GM21717 (cell line): ENCODE results near the gene PRDX5.

ENCODE experiments used
- ATAC-seq: cut with Tn5 transposase; IDR thresholded peaks from one replicate; pipeline ENCODE4 v1.9.1; 2021; ENCODE audit warnings: mild to moderate bottlenecking, moderate library complexity; ENCODE audit not compliant: unreplicated experiment

PRDX5 gene

GRCh38 chr11:64317961-64318765 lies at the start of gene PRDX5:
TSS of gene PRDX5 (plus strand) at chr11:64318121. CDS start at chr11:64318216, 95 bp downstream.
- ATAC-seq: peak; percentile 48

GRCh38 chr11:64268893-64269539 lies 48.9 kb upstream of the PRDX5 start:
- peak; percentile 16 for ATAC-seq

GRCh38 chr11:64269540-64270220 lies 48.2 kb upstream of the PRDX5 start:
- ATAC-seq: peak; percentile 55

DNA sequence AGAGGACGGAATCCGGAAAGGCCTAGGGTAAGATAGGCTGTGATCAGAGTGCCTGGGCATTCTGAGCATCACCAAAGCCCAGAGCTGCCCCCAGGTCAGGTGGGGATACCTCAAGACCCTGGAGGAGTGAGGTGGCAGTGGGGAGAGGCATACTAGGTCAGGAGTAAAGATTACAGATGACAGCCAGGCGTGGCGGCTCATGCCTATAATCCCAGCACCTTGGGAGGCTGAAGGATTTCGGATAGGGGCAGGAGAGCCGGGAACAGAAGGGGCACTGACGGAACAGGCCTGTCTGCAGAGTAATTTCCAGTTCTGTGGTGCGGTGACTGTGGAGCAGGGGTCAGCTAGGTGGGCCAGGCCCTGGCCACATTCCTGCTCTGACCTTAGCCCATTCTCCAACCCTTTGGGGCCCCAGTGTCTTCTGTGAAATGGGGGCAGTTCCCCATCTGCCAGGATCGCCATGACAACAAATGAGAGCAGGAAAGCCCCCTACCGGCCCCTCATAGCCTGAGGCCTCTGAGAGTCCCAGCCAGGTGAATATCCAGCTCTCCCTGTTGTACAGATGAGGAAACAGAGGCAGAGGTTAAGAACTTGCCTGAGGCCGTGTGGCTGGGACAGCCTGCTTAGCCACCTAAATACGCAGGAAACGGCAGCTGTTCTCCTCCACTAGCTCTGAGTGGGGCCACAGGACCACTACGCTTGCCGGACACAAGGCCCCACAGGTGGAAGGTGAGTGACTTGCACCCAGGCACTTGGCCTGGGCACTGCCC lies 42.7 kb upstream of the PRDX5 start:
- no peak for ATAC-seq

GRCh38 chr11:64275841-64276240 lies 42.1 kb upstream of the PRDX5 start:
- no peak for ATAC-seq

DNA sequence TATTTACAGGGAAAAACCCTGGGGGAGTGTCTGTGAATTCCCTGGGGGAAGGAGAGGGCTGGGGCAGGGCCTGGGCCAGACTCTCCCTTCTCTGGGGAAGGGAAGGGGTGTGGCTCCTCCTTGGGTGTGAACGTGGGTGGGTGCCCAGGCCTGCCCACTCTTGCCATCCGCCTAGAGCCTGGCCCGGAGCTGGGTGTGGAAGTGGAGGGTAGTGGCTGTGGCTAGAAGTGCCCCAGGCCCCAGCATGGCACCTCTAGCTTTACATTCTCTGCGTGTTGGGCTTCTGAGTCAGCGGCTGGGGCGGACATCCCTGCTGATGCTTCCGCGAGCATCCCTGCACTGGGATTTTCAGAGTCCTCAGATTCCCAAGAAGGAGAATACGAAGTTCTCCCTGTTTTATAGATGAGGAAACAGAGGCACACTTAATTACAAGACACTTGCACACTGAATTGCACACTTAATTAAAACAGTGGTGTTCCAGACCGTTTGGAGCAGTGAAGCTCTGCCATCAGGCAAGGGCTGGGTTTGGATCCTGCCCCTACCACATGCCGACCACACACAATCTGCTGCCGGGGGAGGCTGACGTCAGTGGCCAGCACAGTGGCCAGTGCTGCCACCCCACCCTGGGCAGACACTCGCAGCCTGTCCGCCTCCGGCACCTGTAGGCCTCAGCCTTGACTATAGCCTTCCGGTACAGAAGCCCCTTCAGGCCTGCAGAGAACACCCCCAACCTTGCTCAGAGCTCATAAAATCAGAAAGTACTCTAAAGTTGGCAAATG lies 41.1 kb upstream of the PRDX5 start:
- no peak for ATAC-seq

- ATAC-seq: no peak
These were observed 39.2 kb upstream of the PRDX5 start for GRCh38 chr11:64278576-64279190.

- ATAC-seq: no peak
These were observed 35.8 kb upstream of the PRDX5 start for GRCh38 chr11:64281957-64282770.

- no peak for ATAC-seq
These were observed 34.8 kb upstream of the PRDX5 start for GRCh38 chr11:64283092-64283491.

DNA sequence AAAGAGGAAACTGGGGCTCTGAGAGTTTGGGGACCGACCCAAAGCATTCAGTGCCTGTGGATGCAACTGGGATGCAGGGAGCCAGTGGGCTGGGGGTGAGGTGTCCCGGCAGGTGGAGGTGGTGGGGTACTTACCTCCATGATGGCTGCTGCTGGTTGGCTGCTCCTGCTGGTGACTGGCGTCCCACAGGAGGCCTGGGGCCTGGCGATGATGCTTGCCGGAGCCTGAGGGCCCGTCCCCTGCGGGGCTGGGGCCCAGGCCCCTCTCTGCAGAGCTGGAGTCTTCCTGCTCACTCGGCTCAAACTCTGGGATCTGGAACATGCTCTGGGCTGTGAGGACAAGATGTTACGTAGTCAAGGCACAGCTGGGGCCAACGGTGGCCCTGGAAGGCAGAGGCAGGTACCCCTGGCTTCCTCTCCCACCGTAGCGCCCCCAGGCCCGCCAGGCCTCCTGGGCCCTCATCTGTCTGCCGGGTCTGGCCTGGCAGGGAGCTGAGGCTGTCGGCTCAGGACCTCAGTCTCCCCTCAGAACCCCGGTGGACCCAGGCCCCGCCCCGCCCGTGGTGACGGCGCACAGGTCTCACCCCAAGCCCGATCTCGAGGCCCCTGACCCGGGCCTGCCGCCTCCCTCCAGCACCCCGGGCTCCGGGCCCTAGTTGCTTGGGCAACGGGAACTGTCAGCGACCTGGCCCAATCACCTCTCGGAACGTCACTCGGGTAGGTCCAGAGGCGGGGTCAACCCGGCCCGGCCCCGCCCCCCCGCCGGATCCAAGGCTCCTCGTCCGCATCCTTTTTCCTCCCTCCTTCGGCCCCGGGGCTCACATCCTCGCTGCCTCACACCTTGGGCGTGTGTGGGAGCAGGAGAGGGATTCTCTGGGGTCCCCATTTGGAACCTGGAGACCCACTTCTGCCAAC lies 33.6 kb upstream of the PRDX5 start, which contains the start of gene BAD:
Gene BAD (minus strand): TSS at position 618 of the 914 bp plus-strand sequence. CDS start 297 bp downstream, at position 321.
- peak; percentile 72 for ATAC-seq

DNA sequence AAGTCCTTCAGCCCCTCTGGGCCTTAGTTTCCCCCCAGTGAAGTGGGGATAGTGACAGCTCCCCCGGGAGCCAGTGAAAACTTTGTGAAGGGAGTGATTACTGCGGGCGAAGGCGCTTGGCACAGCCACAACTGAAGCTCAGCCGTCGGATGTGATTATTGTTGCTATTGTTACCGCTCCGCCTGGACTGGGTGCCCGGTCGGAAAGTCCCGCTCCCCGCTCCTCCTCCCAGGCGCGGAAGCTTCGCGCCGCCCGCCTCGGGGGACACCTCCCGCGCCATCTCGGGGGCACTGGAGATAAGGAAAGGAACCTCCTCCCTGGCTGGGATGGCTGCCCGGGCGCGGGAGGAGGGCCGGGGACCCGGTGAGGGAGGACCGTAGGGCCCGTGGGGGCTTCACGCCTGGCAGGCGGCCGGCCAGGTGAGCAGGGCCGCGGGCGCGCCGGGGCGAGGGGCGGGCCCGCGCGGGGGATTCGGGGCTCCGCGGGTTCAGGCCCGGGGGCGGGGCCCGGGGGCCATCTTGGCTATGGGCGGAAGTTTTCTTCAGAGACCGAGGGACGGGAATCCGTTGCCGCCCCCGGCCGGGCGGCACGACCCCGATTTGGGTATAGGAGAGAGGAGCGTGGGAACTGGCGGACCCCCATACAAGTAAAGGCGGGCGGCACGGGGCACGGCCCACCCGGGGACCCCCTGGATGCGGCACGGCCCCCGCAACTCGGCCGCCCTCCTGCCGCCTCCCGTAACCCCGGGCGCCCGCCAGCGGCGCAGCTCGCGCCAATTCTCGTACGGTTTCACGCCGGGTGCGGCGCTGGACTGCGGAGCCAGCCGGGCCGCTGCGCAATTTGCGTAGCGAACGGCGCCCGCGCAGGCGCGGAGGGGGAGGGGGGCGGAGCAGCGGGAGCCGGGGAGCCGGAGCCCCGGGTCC lies 32.7 kb upstream of the PRDX5 start, which contains the start of gene GPR137:
Gene GPR137 (plus strand): TSS at position 887 of the 923 bp plus-strand sequence. CDS start 677 bp downstream, outside the sequence.
- peak; percentile 46 for ATAC-seq

DNA sequence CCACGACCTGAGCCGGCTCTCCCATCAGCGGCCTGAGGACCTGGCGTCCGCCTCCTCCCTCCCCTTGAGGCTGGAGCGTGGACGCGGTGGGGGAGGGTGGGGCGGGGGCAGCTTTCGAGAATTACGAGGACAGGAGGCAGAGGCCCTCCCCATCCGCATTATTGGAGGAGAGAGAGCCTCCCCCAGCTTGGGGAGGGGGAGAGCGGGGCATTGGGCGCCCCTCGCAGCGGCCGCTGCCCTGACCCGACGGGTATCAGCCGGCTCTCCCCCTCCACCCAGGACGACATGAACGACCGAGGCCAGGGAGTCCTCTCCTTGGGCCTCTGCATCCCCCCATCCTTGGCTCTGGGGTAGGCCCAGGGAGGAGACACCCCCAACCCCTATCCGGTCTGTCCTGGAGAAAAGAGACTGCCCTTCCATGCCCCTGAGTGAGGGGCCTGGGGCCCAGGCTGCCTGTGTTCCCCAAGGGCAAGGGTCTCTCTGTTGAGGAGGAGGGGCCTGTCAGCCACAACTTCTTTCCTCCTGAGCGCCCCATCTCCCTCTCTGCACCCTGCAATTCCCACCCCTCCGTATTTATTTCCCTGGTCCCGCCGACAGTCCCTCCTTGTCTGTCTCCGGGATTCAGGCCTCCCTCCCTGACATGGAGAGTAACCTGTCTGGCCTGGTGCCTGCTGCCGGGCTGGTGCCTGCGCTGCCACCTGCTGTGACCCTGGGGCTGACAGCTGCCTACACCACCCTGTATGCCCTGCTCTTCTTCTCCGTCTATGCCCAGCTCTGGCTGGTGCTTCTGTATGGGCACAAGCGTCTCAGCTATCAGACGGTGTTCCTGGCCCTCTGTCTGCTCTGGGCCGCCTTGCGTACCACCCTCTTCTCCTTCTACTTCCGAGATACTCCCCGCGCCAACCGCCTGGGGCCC lies 31.8 kb upstream of the PRDX5 start:
- ATAC-seq: no peak

GRCh38 chr11:64286801-64287159 lies 31.1 kb upstream of the PRDX5 start:
- no peak for ATAC-seq

DNA sequence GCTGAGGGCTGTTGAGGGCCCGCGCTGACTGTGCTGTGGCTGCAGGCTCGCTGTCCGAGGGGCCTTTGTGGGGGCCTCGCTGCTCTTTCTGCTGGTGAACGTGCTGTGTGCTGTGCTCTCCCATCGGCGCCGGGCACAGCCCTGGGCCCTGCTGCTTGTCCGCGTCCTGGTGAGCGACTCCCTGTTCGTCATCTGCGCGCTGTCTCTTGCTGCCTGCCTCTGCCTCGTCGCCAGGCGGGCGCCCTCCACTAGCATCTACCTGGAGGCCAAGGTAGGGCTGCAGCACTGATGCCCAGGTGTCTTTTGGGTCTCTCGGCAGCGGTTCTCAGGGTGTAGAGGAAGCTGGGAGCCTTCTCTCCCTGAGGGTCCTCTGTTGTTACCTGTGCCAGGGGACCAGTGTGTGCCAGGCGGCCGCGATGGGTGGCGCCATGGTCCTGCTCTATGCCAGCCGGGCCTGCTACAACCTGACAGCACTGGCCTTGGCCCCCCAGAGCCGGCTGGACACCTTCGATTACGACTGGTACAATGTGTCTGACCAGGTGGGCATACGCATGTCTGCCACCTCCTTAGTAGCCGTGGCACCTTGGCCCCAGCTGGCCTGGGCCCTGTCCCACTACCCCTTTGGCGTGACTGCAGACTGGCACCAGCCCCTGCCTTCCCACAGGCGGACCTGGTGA lies 30.1 kb upstream of the PRDX5 start:
- ATAC-seq: no peak

- ATAC-seq: no peak
These were observed 29.6 kb upstream of the PRDX5 start for GRCh38 chr11:64288353-64288750.
